GM12878 (cell line): ENCODE measurements around the gene GRXCR2. TPM values are rescaled to one million over a fixed set of nuclear protein-coding genes. Genes with fewer than 3 reads are reported as not detected.

Source experiments
- ATAC-seq: fragments of 200-7000 bp; cut with Tn5 transposase; 3 replicates; pipeline ENCODE4 v1.9.1; 2020; ENCODE audit warnings: mild to moderate bottlenecking, moderate library complexity
- BruUV-seq: library from RNA; stranded (reverse); fragments of 400-500 nt; replicated peaks from 2 replicates; lab custom pipeline; 2021; lab: Mats Ljungman, UMichigan
- CTCF ChIA-PET: fragments of 300-600 bp; sonication (Branson Sonifier 250); formaldehyde crosslinking; extraction: SDS; loops from one replicate; lab custom pipeline; 2021; ENCODE audit warnings: inconsistent platforms; lab: Yijun Ruan, JAX
- POLR2A ChIA-PET: fragments of 350-600 bp; formaldehyde crosslinking; extraction: SDS; loops from one replicate; lab custom pipeline; 2021; ENCODE audit warnings: inconsistent platforms; lab: Charles Lee
- RAD21 ChIA-PET: fragments of 300-600 bp; sonication (Branson Sonifier 250); formaldehyde crosslinking; loops from one replicate; lab custom pipeline; 2023; ENCODE audit warnings: antibody characterized with exemption; ENCODE audit not compliant: unreplicated experiment; lab: Charles Lee
- SMC1A ChIA-PET: fragments of 300-600 bp; sonication (Branson Sonifier 250); formaldehyde crosslinking; loops from one replicate; lab custom pipeline; 2023; ENCODE audit not compliant: unreplicated experiment, uncharacterized antibody; lab: Charles Lee
- DNase-seq: peaks from one replicate; pipeline ENCODE4 v3.0.0-alpha.2; 2011; ENCODE audit warnings: low read depth, low spot score
- FAIRE-seq: peaks from 3 replicates; lab custom pipeline; 2011; peaks lifted over from hg19 to GRCh38; lab: Jason Lieb, UNC
- H2AFZ ChIP-seq: 2 replicates; pipeline ENCODE4 v1.6.0; 2011; ENCODE audit warnings: low read depth, low read length, control low read depth; ENCODE audit not compliant: control insufficient read depth
- H3K27ac ChIP-seq: 2 replicates; pipeline ENCODE4 v1.5.1; 2011; ENCODE audit warnings: control low read depth; ENCODE audit not compliant: control insufficient read depth, insufficient read depth
- H3K27me3 ChIP-seq, 2 experiments: replicated peaks in 1 of 2; 2 replicates each; pipeline versions ENCODE4 v1.6.0 to v1.6.1; 2011; ENCODE audit warnings: low read length in 1 of 2; ENCODE audit not compliant: control insufficient read depth in 2 of 2, insufficient read depth in 2 of 2
- H3K36me3 ChIP-seq, 2 experiments: 2 replicates each; pipeline ENCODE4 v1.5.1; 2011; ENCODE audit warnings: low read length in 1 of 2; ENCODE audit not compliant: control insufficient read depth in 2 of 2, insufficient read depth in 2 of 2
- H3K4me1 ChIP-seq: 2 replicates; pipeline ENCODE4 v1.6.1; 2011; ENCODE audit warnings: mild to moderate bottlenecking, low read length, moderate library complexity, mixed read lengths; ENCODE audit not compliant: control insufficient read depth, insufficient read depth
- H3K4me2 ChIP-seq: 2 replicates; pipeline ENCODE4 v1.6.0; 2011; ENCODE audit warnings: control low read depth; ENCODE audit not compliant: control insufficient read depth, insufficient read depth
- H3K4me3 ChIP-seq: fragments of 200-600 bp; sonication (generic); 2 replicates; pipeline ENCODE4 v1.5.1; 2016
- H3K79me2 ChIP-seq: 2 replicates; pipeline ENCODE4 v1.6.0; 2011; ENCODE audit warnings: low read length; ENCODE audit not compliant: control insufficient read depth, insufficient read depth
- H3K9ac ChIP-seq: 2 replicates; pipeline ENCODE4 v1.8.0; 2011; ENCODE audit warnings: low read length, control low read depth, mixed read lengths; ENCODE audit not compliant: control insufficient read depth, insufficient read depth
- H3K9me3 ChIP-seq: replicated peaks from 3 replicates; pipeline ENCODE4 v1.5.1; 2011; ENCODE audit warnings: mild to moderate bottlenecking, low read length; ENCODE audit not compliant: control insufficient read depth, insufficient read depth
- H4K20me1 ChIP-seq: 2 replicates; pipeline ENCODE4 v1.6.0; 2011; ENCODE audit not compliant: control insufficient read depth, insufficient read depth
- BACH1 ChIP-seq: fragments of 450-650 bp; IDR thresholded peaks from 2 replicates; pipeline ENCODE4 v1.6.1; 2017; ENCODE audit warnings: mild to moderate bottlenecking, borderline replicate concordance
- CTCF ChIP-seq, 3 experiments: IDR thresholded peaks in 2 of 3; conservative IDR thresholded peaks in 1 of 3; 2 replicates each; pipeline ENCODE4 v1.5.1; 2011; ENCODE audit warnings: low read depth in 3 of 3, low read length in 3 of 3, mild to moderate bottlenecking in 3 of 3, control low read depth in 2 of 3, moderate library complexity in 2 of 3, inconsistent platforms in 1 of 3, mixed read lengths in 1 of 3; ENCODE audit not compliant: control insufficient read depth in 2 of 3, insufficient read depth in 1 of 3; ENCODE audit errors: extremely low read depth in 1 of 3
- EED ChIP-seq: sonication (generic); IDR thresholded peaks from 2 replicates; pipeline ENCODE4 v1.6.1; 2016; ENCODE audit warnings: antibody characterized with exemption, low read depth
- ETV6 ChIP-seq, 2 experiments: fragments of 450-650 bp in 1 of 2; IDR thresholded peaks in 1 of 2; conservative IDR thresholded peaks in 1 of 2; 2 replicates each; pipeline ENCODE4 v1.6.1; 2014; ENCODE audit warnings: antibody characterized with exemption in 1 of 2, borderline replicate concordance in 1 of 2, low read depth in 1 of 2, mild to moderate bottlenecking in 1 of 2, moderate library complexity in 1 of 2
- GATAD2B ChIP-seq: fragments of 450-650 bp; conservative IDR thresholded peaks from 2 replicates; pipeline ENCODE4 v1.6.1; 2017; ENCODE audit warnings: low read depth, mild to moderate bottlenecking, moderate library complexity
- PKNOX1 ChIP-seq: fragments of 450-650 bp; IDR thresholded peaks from 2 replicates; pipeline ENCODE4 v1.6.1; 2016; ENCODE audit warnings: mild to moderate bottlenecking
- POLR2A ChIP-seq: IDR thresholded peaks from 2 replicates; pipeline ENCODE4 v1.6.1; 2011; ENCODE audit warnings: low read depth, mild to moderate bottlenecking, low read length
- POLR2AphosphoS5 ChIP-seq: IDR thresholded peaks from 2 replicates; pipeline ENCODE4 v1.6.1; 2011; ENCODE audit warnings: mild to moderate bottlenecking, low read length, inconsistent platforms
- RAD51 ChIP-seq: fragments of 450-650 bp; IDR thresholded peaks from 2 replicates; pipeline ENCODE4 v1.6.1; 2016; ENCODE audit warnings: moderate library complexity, mild to moderate bottlenecking, inconsistent platforms
- SMAD1 ChIP-seq: fragments of 450-650 bp; IDR thresholded peaks from 2 replicates; pipeline ENCODE4 v1.6.1; 2018; ENCODE audit warnings: mild to moderate bottlenecking, low read depth; ENCODE audit not compliant: partially characterized antibody
- SUZ12 ChIP-seq: fragments of 200-600 bp; sonication (generic); IDR thresholded peaks from one replicate; pipeline ENCODE4 v1.6.1; 2018; ENCODE audit warnings: antibody characterized with exemption, mild to moderate bottlenecking; ENCODE audit not compliant: unreplicated experiment
- TAF1 ChIP-seq: IDR thresholded peaks from 2 replicates; pipeline ENCODE4 v1.6.1; 2011; ENCODE audit warnings: mild to moderate bottlenecking, low read depth, low read length, borderline replicate concordance
- TBL1XR1 ChIP-seq: IDR thresholded peaks from 2 replicates; pipeline ENCODE4 v1.6.1; 2012; ENCODE audit warnings: low read depth, low read length, improper control_type of control experiment
- ZBTB40 ChIP-seq: fragments of 450-650 bp; IDR thresholded peaks from 2 replicates; pipeline ENCODE4 v1.6.1; 2016; ENCODE audit warnings: mild to moderate bottlenecking, moderate library complexity, borderline replicate concordance
- ZNF207 ChIP-seq: fragments of 450-650 bp; IDR thresholded peaks from 2 replicates; pipeline ENCODE4 v1.6.1; 2014; ENCODE audit warnings: antibody characterized with exemption, mild to moderate bottlenecking, borderline replicate concordance
- WGBS: methylation state at CpG from one replicate; pipeline ENCODE4 v1.1.6; 2016; ENCODE audit warnings: low lambda C conversion rate; ENCODE audit not compliant: insufficient replicate concordance, insufficient coverage; ENCODE audit errors: missing lambda C conversion rate; 5-methylcytosine and 5-hydroxymethylcytosine counted together
- in situ Hi-C: fragments of 300-500 bp; cut with MboI; formaldehyde crosslinking; loops from 9 replicates; pipeline ENCODE4 v1.14.3; 2018; ENCODE audit warnings: mixed read lengths
- intact Hi-C: fragments of 100-400 bp; cut with micrococcal nuclease; formaldehyde crosslinking; loops from one replicate; pipeline ENCODE4 v1.14.2; 2022; ENCODE audit not compliant: unreplicated experiment
- polyA plus RNA-seq, 11 experiments: library from polyadenylated mRNA; depleted of rRNA in 4 of 11; unstranded in 6 of 11; stranded (reverse) in 5 of 11; fragments of >200 nt; fragmentation: Nextera tagmentation in 4 of 11; fragmentation: Illumina TruSeq in 1 of 11; extraction: Ambion mirVana in 4 of 11; extraction: Trizol in 1 of 11; gene quantifications; 1 replicate in 1 of 11; 2 replicates in 10 of 11; pipeline versions ENCODE4 v1.2.1 to v1.2.3, GENCODE V29; 2011 to 2016; ENCODE audit warnings: inconsistent platforms in 2 of 11, missing spikeins in 2 of 11, low read depth in 1 of 11
- total RNA-seq, 4 experiments: library from RNA; depleted of rRNA in 3 of 4; stranded (reverse); fragments of >200 nt in 3 of 4; fragmentation: Illumina TruSeq in 1 of 4; extraction: Trizol in 1 of 4; gene quantifications; 2 replicates each; pipeline versions ENCODE4 v1.2.1 to v1.2.3, GENCODE V29; 2013 to 2021

The GRXCR2 gene
- total and polyA plus RNA-seq, 10 of the 15 experiments (the other 5 are each of a cell fraction or from before 2014, with no cell fraction given), result not detected

- TF ChIP-seq TBL1XR1 (no peak), TAF1 (no peak), ZNF207 (no peak), SMAD1 (no peak), CTCF (IDR thresholded peaks at IDR 0.05 in 2 of 3, conservative IDR thresholded peaks at IDR 0.05 in 1 of 3; ENCODE audit: control insufficient read depth in 2 of 3, extremely low read depth in 1 of 3, insufficient read depth in 1 of 3, low read depth in 3 of 3, low read length in 3 of 3) (no peak), POLR2AphosphoS5 (no peak), GATAD2B (no peak)
- TF ChIP-seq, all 136 proteins: peak for 0
These were observed 37.0 kb downstream of the GRXCR2 start (continued) for GRCh38 chr5:145835848-145836239.

GRCh38 chr5:145834917-145835847 is 37.6 kb downstream of the GRXCR2 start, which contains the start of gene PRELID2:
TSS of gene PRELID2 (minus strand) at chr5:145835342. CDS start at chr5:145835251, 91 bp downstream.
- Histone ChIP-seq H3K27me3 (no peaks in the 10 kb centered on the region; a peak in 2 of 4 replicates), H3K4me1 (no peaks in the 10 kb centered on the region), H4K20me1 (no peaks in the 10 kb centered on the region), H3K9ac (0 out of 2 replicates have a peak within 1 kb of the TSS, but pooled peaks have one; percentile 15), H3K4me2 (peak within 1 kb of the TSS; percentile 85), H3K9me3 (no peaks in the 10 kb centered on the region), H3K79me2 (no peaks in the 10 kb centered on the region), H3K27ac (no peak within 1 kb of the TSS), H2AFZ (peak within 1 kb of the TSS; percentile 51), H3K4me3 (peak within 1 kb of the TSS; percentile 58), H3K36me3 (no peaks in the 10 kb centered on the region)
- no peak for FAIRE-seq
- ChIA-PET SMC1A (no interaction called here), POLR2A (interaction anchor here (0.6 kb wide), 1 partner anchor 1452 kb away, joined by 3 read pairs; no protein-coding TSS in a partner anchor), RAD21 (no interaction called here), CTCF (interaction anchor here (0.6 to 2.9 kb wide), 2 partner anchors 9 kb away, joined by 3 to 10 read pairs; no protein-coding TSS in a partner anchor)
- BruUV-seq, result no TSS peak
- WGBS, result 8% methylated on average over 62 of the region's 71 CpGs
- peak; percentile 27 for DNase-seq
- intact Hi-C loops, result no loop called here
- TF ChIP-seq PKNOX1 (no peak), BACH1 (no peak), SUZ12 (no peak), ETV6 (conservative IDR thresholded peaks at IDR 0.05 in 1 of 2, IDR thresholded peaks at IDR 0.05 in 1 of 2; ENCODE audit: borderline replicate concordance in 1 of 2, low read depth in 1 of 2) (no peak), RAD51 (no peak), ZBTB40 (peak; percentile 95), POLR2A (0 out of 2 replicates have a peak, but pooled peaks have one; percentile 35), EED (no peak)
- peak; percentile 84 for ATAC-seq
- in situ Hi-C loops, result no loop called here
